HepG2 (cell line): Measurements from ENCODE around the gene PPM1M. TPM values are rescaled to one million over a fixed set of nuclear protein-coding genes. Genes with fewer than 3 reads are reported as not detected.

Experiments used
- ATAC-seq: fragments of 200-7000 bp; cut with Tn5 transposase; 3 replicates; pipeline ENCODE4 v1.9.1; 2020; ENCODE audit warnings: mild to moderate bottlenecking, moderate library complexity
- BruUV-seq: library from RNA; stranded (reverse); fragments of 400-500 nt; replicated peaks from 2 replicates; lab custom pipeline; 2021; lab: Mats Ljungman, UMichigan
- CTCF ChIA-PET: fragments of 300-600 bp; formaldehyde crosslinking; extraction: SDS; loops from one replicate; lab custom pipeline; 2021; ENCODE audit warnings: low total read pairs, inconsistent platforms, low intra/inter-chr PET ratio; lab: Yijun Ruan, JAX
- POLR2A ChIA-PET: fragments of 350-600 bp; sonication (Branson Sonifier 250); formaldehyde crosslinking; loops from one replicate; lab custom pipeline; 2020; ENCODE audit warnings: antibody characterized with exemption, inconsistent platforms; lab: Yijun Ruan, JAX
- DNase-seq: peaks from one replicate; pipeline ENCODE4 v3.0.0-alpha.2; 2015; ENCODE audit warnings: low spot score
- FAIRE-seq: peaks from 3 replicates; lab custom pipeline; 2011; peaks lifted over from hg19 to GRCh38; lab: Jason Lieb, UNC
- H2AFZ ChIP-seq: one replicate; pipeline ENCODE4 v1.6.1; 2011; ENCODE audit warnings: low read length, inconsistent platforms
- H3K27ac ChIP-seq: fragments of 300-600 bp; 3 replicates; pipeline ENCODE4 v1.8.0; 2011; ENCODE audit warnings: mixed run types, mild to moderate bottlenecking, mixed read lengths, low read length, inconsistent platforms; ENCODE audit not compliant: insufficient read depth; ENCODE audit errors: extremely low read length
- H3K27me3 ChIP-seq, 2 experiments: fragments of 200-600 bp in 1 of 2; 2 replicates in 1 of 2; 3 replicates in 1 of 2; pipeline versions ENCODE4 v1.6.0 to v1.8.0; 2011; ENCODE audit warnings: low read length in 2 of 2, mild to moderate bottlenecking in 2 of 2, moderate library complexity in 2 of 2, inconsistent platforms in 1 of 2; ENCODE audit not compliant: insufficient read depth in 2 of 2, control insufficient read depth in 1 of 2
- H3K36me3 ChIP-seq, 2 experiments: fragments of 200-600 bp in 1 of 2; replicated peaks in 1 of 2; 2 replicates in 1 of 2; 3 replicates in 1 of 2; pipeline versions ENCODE4 v1.5.1 to v1.8.0; 2011; ENCODE audit warnings: low read length in 2 of 2, inconsistent platforms in 1 of 2; ENCODE audit not compliant: insufficient read depth in 2 of 2, control insufficient read depth in 1 of 2
- H3K4me1 ChIP-seq: 2 replicates; pipeline ENCODE4 v1.5.1; 2012; ENCODE audit warnings: low read length, inconsistent platforms; ENCODE audit not compliant: insufficient read depth
- H3K4me2 ChIP-seq: 2 replicates; pipeline ENCODE4 v1.6.0; 2011; ENCODE audit warnings: low read depth, low read length, inconsistent platforms
- H3K4me3 ChIP-seq, 3 experiments: fragments of 200-600 bp in 1 of 3; sonication (generic), shearing (Covaris generic) in 1 of 3; replicated peaks in 1 of 3; 2 replicates each; pipeline ENCODE4 v1.5.1; 2011 to 2016; ENCODE audit warnings: low read length in 3 of 3, inconsistent platforms in 2 of 3, low read depth in 2 of 3, mild to moderate bottlenecking in 2 of 3, control low read depth in 1 of 3, mixed read lengths in 1 of 3; ENCODE audit not compliant: insufficient read depth in 1 of 3
- H3K79me2 ChIP-seq: one replicate; pipeline ENCODE4 v1.6.1; 2011; ENCODE audit warnings: low read length, inconsistent platforms; ENCODE audit not compliant: insufficient read depth
- H3K9ac ChIP-seq: 2 replicates; pipeline ENCODE4 v1.6.0; 2011; ENCODE audit warnings: mild to moderate bottlenecking, low read depth, low read length, inconsistent platforms; ENCODE audit not compliant: insufficient read depth
- H3K9me3 ChIP-seq: 2 replicates; pipeline ENCODE4 v1.5.1; 2012; ENCODE audit warnings: mild to moderate bottlenecking, low read length
- H4K20me1 ChIP-seq: 2 replicates; pipeline ENCODE4 v1.6.0; 2011; ENCODE audit warnings: inconsistent platforms, mild to moderate bottlenecking, low read length, moderate library complexity; ENCODE audit not compliant: insufficient read depth
- AGO1 ChIP-seq: fragments of 200-400 bp; formaldehyde crosslinking; IDR thresholded peaks from 2 replicates; pipeline ENCODE4 v1.6.1; 2017; ENCODE audit warnings: mild to moderate bottlenecking, low read depth, low read length, moderate library complexity; ENCODE audit not compliant: poor library complexity, severe bottlenecking
- AGO2 ChIP-seq: fragments of 200-400 bp; formaldehyde crosslinking; optimal IDR thresholded peaks from 2 replicates; pipeline ENCODE3; 2017; ENCODE audit warnings: mild to moderate bottlenecking, low read depth, low read length, moderate library complexity
- BORCS8-MEF2B ChIP-seq: sonication (generic); formaldehyde crosslinking; IDR thresholded peaks from 2 replicates; pipeline ENCODE4 v1.8.0; 2022; ENCODE audit warnings: mild to moderate bottlenecking, missing genetic modification reagents
- HOXA5 ChIP-seq: sonication (generic); formaldehyde crosslinking; IDR thresholded peaks from 2 replicates; pipeline ENCODE4 v1.4.0; 2020; ENCODE audit warnings: missing genetic modification reagents
- IRX3 ChIP-seq: sonication (generic); formaldehyde crosslinking; IDR thresholded peaks from 2 replicates; pipeline ENCODE4 v1.8.1; 2023; ENCODE audit warnings: mild to moderate bottlenecking, low read depth, missing genetic modification reagents, borderline replicate concordance
- NFIB ChIP-seq: sonication (generic); formaldehyde crosslinking; IDR thresholded peaks from 2 replicates; pipeline ENCODE4 v1.9.0; 2021; ENCODE audit warnings: missing genetic modification reagents, mild to moderate bottlenecking, borderline replicate concordance
- POLR2G ChIP-seq: fragments of 200-400 bp; formaldehyde crosslinking; IDR thresholded peaks from 2 replicates; pipeline ENCODE4 v1.6.1; 2018; ENCODE audit warnings: mild to moderate bottlenecking, low read depth, low read length, moderate library complexity
- ZBTB8A ChIP-seq: sonication (generic); formaldehyde crosslinking; IDR thresholded peaks from 2 replicates; pipeline ENCODE4 v1.4.0; 2020; ENCODE audit warnings: mild to moderate bottlenecking, low read depth, missing genetic modification reagents, borderline replicate concordance
- ZNF616 ChIP-seq: sonication (generic); formaldehyde crosslinking; IDR thresholded peaks from 2 replicates; pipeline ENCODE4 v1.5.0; 2020; ENCODE audit warnings: low read depth, mild to moderate bottlenecking, missing genetic modification reagents
- ZNF878 ChIP-seq: sonication (generic); formaldehyde crosslinking; IDR thresholded peaks from 2 replicates; pipeline ENCODE4 v1.8.1; 2023; ENCODE audit warnings: mild to moderate bottlenecking, missing genetic modification reagents, moderate library complexity
- WGBS: methylation state at CpG from one replicate; pipeline ENCODE4 v1.1.6; 2017; ENCODE audit warnings: low lambda C conversion rate; 5-methylcytosine and 5-hydroxymethylcytosine counted together
- in situ Hi-C: cut with HindIII; loops from 2 replicates; pipeline ENCODE4 v1.10.0; 2017; ENCODE audit warnings: low pct_unique_long_range_greater_than_20kb; ENCODE audit not compliant: extremely low pct_ligation_motif_present
- intact Hi-C: fragments of 100-400 bp; cut with micrococcal nuclease; formaldehyde crosslinking; loops from one replicate; pipeline ENCODE4 v1.10.0; 2022; ENCODE audit not compliant: unreplicated experiment
- polyA plus RNA-seq, 8 experiments: library from polyadenylated mRNA; depleted of rRNA in 3 of 8; stranded (reverse) in 7 of 8; unstranded in 1 of 8; fragments of >200 nt; fragmentation: Illumina TruSeq in 4 of 8; extraction: Trizol in 4 of 8; gene quantifications; 2 replicates each; pipeline versions ENCODE4 v1.2.1 to v1.2.3, GENCODE V29; 2011 to 2016; ENCODE audit warnings: low read depth in 4 of 8, missing spikeins in 1 of 8, mixed read lengths in 1 of 8; ENCODE audit not compliant: insufficient read depth in 1 of 8
- total RNA-seq, 5 experiments: library from RNA; depleted of rRNA; stranded (reverse); fragments of >200 nt; fragmentation: Illumina TruSeq; extraction: Trizol; gene quantifications; 2 replicates each; pipeline ENCODE4 v1.2.3, GENCODE V29; 2016; ENCODE audit warnings: low read depth in 1 of 5

The PPM1M gene
- total and polyA plus RNA-seq, 2 of the 13 experiments (the other 11 are each of a cell fraction or from before 2014, with no cell fraction given) = 2.5 to 5.9 TPM

GRCh38 chr3:52293491-52294319 is 48.1 kb downstream of the PPM1M start:
- BruUV-seq = no TSS peak

GRCh38 chr3:52294320-52295150 is 49.0 kb downstream of the PPM1M start:
- Histone ChIP-seq H3K4me3 (no peak overlapping the region), H3K36me3 (peaks cover 11 to 22% of the 10 kb centered on the region in 2 experiments; a peak in 4 of 5 replicates), H3K9ac (no peak overlapping the region), H3K4me2 (no peak overlapping the region), H3K79me2 (peaks cover 24% of the 10 kb centered on the region), H4K20me1 (peaks cover 34% of the 10 kb centered on the region), H3K27ac (no peak overlapping the region), H2AFZ (no peak overlapping the region), H3K4me1 (peaks cover 48% of the 10 kb centered on the region), H3K9me3 (no peaks in the 10 kb centered on the region), H3K27me3 (no peaks in the 10 kb centered on the region; a peak in 1 of 5 replicates)
- WGBS = 96% methylated on average over 9 of the region's 11 CpGs
- BruUV-seq = no TSS peak
- ATAC-seq (no peak), FAIRE-seq (no peak), DNase-seq (no peak)
- in situ Hi-C loops (loop anchor here (5.0 kb wide), 2 partner anchors 53 to 93 kb away; no protein-coding TSS in a partner anchor), intact Hi-C loops (loop anchor here (5.0 kb wide), 1 partner anchor 93 kb away; no protein-coding TSS in a partner anchor)
- ChIA-PET POLR2A (interaction anchor here (1.0 to 2.8 kb wide), 2 partner anchors 13 to 57 kb away, joined by 3 to 11 read pairs; no protein-coding TSS in a partner anchor), CTCF (interaction anchor here (1.2 kb wide), 1 partner anchor 45 kb away, joined by 3 read pairs; no protein-coding TSS in a partner anchor)
- TF ChIP-seq AGO2 (peak; percentile 95), IRX3 (CRISPR knock-in tag) (no peak), POLR2G (peak; percentile 26; the same call in 1 of the 2 replicates), NFIB (CRISPR knock-in tag) (0 out of 2 replicates have a peak, but pooled peaks have one; percentile 71)

More at GRCh38 chr3:52293491-52294319, 48.1 kb downstream of the PPM1M start:
- DNase-seq (no peak), ATAC-seq (no peak), FAIRE-seq (no peak)
- in situ Hi-C loops = loop anchor here (5.0 kb wide), 2 partner anchors 54 to 94 kb away; no protein-coding TSS in a partner anchor
- Histone ChIP-seq H3K79me2 (peaks cover 24% of the 10 kb centered on the region), H3K36me3 (peaks cover 11 to 22% of the 10 kb centered on the region in 2 experiments; a peak in 4 of 5 replicates), H3K4me2 (no peak overlapping the region), H3K4me3 (no peak overlapping the region), H3K4me1 (peaks cover 48% of the 10 kb centered on the region), H3K27me3 (no peaks in the 10 kb centered on the region; a peak in 1 of 5 replicates), H4K20me1 (peaks cover 34% of the 10 kb centered on the region), H3K27ac (no peak overlapping the region), H3K9me3 (no peaks in the 10 kb centered on the region), H2AFZ (no peak overlapping the region), H3K9ac (no peak overlapping the region)
- CTCF ChIA-PET = interaction anchor here (1.2 to 3.8 kb wide), 2 partner anchors 45 to 46 kb away, joined by 3 to 49 read pairs; no protein-coding TSS in a partner anchor
- POLR2A ChIA-PET = interaction anchor here (1.4 to 2.4 kb wide), 2 partner anchors 46 to 55 kb away, joined by 5 read pairs; partner anchors contain the start of gene TWF2
- no peak for TF ChIP-seq ZNF616 (CRISPR knock-in tag)
- TF ChIP-seq ZBTB8A (CRISPR knock-in tag) = no peak
- TF ChIP-seq BORCS8-MEF2B (CRISPR knock-in tag) = no peak
- no peak for TF ChIP-seq HOXA5 (CRISPR knock-in tag)
- peak; percentile 2 for TF ChIP-seq AGO1
- TF ChIP-seq ZNF878 = no peak
- WGBS = 96% methylated on average over 14 of the region's 17 CpGs
- intact Hi-C loops = loop anchor here (5.0 kb wide), 1 partner anchor 94 kb away; no protein-coding TSS in a partner anchor
